HG02981 (cell line): ENCODE measurements around the gene MUC5B.
"Not testable (repeated sequence)": the region's sequence is repeated elsewhere in the genome, so short reads cannot be mapped to it uniquely, and the experiment has no call there.

Experiments used
- ATAC-seq: cut with Tn5 transposase; IDR thresholded peaks from one replicate; pipeline ENCODE4 v1.9.1; 2021; ENCODE audit warnings: mild to moderate bottlenecking, moderate library complexity; ENCODE audit not compliant: unreplicated experiment

Gene MUC5B

DNA sequence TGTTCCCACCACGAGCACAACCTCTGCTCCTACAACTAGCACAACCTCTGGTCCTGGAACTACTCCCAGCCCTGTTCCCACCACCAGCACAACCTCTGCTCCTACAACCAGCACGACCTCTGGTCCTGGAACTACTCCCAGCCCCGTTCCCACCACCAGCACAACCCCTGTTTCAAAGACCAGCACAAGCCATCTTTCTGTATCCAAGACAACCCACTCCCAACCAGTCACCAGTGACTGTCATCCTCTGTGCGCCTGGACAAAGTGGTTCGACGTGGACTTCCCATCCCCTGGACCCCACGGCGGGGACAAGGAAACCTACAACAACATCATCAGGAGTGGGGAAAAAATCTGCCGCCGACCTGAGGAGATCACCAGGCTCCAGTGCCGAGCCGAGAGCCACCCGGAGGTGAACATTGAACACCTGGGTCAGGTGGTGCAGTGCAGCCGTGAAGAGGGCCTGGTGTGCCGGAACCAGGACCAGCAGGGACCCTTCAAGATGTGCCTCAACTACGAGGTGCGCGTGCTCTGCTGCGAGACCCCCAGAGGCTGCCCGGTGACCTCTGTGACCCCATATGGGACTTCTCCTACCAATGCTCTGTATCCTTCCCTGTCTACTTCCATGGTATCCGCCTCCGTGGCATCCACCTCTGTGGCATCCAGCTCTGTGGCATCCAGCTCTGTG, 30.9 kb upstream of the MUC5B start:
- ATAC-seq = not testable (repeated sequence)

DNA sequence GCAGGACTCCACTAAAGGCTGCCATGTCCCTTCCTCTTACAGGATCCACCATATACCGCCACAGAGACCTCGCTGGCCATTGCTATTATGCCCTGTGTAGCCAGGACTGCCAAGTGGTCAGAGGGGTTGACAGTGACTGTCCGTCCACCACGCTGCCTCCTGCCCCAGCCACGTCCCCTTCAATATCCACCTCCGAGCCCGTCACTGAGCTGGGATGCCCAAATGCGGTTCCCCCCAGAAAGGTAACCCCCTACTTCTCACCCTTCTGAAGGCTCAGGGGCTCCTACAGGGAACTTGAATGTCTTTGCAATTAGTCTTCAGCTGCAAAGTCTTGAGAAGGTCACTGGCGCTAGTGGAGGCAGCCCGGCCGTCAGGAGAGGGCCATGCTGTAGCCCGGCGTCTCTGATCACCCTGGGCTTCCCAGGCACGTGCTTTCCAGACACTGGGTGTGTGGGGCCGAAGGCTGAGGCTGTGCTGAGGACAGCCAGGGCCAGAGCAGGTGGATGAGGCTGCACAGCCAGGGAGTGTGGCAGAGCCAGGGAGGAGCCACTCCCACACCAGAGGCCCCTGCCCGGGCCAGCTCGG, 30.0 kb upstream of the MUC5B start:
- no peak for ATAC-seq

DNA sequence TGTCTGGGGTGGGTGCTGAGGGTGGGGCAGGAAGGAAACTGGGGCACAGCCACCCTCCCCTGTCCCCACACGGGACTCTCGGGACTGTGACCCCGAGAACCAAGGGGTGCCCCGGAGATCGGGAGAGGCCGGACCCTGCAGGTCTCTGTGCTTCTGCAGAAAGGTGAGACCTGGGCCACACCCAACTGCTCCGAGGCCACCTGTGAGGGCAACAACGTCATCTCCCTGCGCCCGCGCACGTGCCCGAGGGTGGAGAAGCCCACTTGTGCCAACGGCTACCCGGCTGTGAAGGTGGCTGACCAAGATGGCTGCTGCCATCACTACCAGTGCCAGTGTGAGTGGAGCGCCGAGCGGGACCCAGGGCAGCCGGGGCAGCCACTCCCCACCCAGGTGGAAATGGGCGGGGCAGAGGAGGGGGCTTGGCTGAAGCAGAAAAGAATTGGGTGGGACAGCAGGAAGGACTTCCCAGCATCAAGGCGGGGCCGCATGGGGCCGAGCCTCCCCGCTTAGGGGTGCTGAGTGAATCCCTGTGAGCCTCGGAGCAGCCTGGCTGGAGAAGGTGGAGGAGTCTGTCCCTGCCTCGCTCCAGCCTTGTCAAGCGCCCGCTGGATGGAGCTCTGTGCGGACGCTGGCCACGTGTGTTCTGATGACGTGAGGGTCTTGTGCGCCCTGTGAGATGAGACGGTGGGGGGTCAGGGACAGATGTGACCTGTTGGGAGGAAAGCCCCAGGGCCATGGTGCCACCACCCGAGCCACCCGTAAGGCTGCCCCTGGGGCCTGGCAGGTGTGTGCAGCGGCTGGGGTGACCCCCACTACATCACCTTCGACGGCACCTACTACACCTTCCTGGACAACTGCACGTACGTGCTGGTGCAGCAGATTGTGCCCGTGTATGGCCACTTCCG, 29.3 kb upstream of the MUC5B start:
- ATAC-seq = no peak

DNA sequence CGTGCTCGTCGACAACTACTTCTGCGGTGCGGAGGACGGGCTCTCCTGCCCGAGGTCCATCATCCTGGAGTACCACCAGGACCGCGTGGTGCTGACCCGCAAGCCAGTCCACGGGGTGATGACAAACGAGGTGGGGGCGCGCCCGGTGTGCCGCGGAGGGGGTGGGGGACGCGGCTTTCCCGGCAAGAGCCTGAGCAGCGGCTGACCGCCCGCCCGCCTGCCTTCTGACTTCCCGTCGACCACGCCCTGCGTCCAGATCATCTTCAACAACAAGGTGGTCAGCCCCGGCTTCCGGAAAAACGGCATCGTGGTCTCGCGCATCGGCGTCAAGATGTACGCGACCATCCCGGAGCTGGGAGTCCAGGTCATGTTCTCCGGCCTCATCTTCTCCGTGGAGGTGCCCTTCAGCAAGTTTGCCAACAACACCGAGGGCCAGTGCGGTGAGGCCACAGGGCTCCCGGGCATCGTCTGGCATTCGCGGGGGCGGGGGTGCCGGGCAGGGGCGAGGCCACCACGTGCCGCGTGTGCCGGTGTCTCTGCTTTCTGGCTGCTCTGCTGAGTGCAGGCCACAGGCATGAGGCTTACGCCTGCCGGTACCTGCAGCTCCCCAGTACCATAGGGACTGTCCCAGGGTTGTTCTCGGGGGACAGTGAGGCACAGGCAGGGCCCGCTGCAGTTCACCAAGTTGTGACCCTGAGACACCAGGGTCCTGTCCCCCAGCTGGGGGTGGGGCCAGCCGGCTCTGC, 28.5 kb upstream of the MUC5B start:
- ATAC-seq = no peak

DNA sequence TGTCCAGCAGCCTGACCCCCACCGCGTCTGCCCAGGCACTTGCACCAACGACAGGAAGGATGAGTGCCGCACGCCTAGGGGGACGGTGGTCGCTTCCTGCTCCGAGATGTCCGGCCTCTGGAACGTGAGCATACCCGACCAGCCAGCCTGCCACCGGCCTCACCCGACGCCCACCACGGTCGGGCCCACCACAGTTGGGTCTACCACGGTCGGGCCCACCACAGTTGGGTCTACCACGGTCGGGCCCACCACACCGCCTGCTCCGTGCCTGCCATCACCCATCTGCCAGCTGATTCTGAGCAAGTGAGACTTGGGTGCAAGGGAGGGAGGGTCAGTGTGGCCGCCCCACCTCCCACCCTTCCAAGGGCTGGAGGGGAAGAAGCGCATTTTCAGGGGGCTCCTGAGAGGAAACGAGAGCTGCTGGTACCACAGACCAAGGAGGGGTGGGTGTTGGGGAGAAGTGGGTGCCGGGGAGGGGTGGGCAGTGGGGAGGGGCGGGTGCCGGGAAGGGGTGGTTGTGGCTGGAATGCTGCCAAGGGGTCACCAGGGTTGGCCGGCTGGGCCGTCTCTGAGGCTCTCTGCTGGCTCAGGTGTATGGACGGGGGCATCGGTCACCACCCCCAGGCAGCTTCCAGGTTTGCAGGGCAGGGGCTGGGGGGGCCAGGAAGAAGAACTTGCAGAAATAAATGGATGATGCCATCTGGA, 27.7 kb upstream of the MUC5B start:
- ATAC-seq = no peak

DNA sequence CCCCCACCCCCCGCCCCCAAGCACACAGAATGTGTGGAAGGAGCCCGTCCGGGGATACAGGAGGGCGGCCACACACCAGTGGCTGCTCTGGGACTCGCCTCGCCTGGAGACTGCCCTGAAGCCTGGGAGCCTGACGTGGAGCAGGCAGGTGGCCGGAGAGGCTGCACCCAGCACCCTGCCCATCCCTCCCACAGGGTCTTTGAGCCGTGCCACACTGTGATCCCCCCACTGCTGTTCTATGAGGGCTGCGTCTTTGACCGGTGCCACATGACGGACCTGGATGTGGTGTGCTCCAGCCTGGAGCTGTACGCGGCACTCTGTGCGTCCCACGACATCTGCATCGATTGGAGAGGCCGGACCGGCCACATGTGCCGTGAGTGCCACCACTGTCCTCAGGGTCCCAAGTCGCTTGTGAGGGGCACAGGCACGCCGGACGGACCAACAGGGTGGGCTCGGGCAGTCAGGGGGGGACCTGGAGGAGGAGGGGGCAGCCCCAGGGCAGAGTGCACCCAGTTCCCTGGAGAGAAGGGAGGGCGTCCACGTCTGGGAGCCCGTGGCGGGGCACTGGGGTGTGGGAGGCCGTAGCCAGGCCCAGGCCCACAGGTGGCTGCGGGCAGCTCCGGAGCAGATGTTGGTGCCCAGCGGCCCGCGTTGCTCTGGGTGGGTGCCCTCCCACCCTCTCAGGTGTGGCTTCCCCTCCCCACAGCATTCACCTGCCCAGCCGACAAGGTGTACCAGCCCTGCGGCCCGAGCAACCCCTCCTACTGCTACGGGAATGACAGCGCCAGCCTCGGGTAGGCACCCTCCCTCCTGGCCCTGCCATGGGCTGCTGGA, 27.0 kb upstream of the MUC5B start:
- no peak for ATAC-seq

DNA sequence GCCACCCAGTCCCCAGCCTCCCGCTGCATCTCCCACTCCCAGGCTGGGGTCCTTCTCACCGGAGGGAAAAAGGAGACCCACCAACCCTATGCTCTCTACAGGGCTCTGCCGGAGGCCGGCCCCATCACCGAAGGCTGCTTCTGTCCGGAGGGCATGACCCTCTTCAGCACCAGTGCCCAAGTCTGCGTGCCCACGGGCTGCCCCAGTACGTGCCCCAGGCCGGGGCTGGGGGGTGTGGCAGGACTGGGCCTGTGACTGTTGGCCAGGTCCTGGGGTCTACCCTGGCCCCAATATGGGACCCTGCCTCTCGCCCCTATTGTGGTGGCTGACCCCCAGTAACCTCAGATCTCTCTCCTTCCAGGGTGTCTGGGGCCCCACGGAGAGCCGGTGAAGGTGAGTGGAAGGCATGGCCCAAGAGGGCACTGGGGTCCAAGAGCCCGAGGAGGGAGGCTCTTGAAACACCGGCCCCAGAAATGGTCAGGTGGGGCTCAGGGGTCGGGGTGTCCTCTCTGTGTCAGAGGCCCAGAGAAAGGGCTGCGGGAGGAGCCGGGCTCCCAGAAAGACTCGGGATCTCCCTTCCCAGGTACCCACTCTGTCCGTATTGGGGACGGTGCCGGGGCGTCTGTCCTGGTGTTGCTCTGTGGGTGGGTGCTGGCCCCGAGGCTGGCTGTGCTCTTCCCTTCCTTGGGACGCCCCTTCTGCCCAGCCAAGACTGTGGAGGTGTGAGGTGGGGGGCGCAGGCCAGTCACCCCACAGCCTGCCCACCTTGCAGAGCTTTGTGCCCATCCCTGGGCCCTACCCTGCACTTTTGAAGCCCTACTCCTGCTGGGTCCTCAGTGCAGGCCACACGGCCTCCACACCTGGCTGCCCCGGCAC, 26.1 kb upstream of the MUC5B start:
- no peak for ATAC-seq

DNA sequence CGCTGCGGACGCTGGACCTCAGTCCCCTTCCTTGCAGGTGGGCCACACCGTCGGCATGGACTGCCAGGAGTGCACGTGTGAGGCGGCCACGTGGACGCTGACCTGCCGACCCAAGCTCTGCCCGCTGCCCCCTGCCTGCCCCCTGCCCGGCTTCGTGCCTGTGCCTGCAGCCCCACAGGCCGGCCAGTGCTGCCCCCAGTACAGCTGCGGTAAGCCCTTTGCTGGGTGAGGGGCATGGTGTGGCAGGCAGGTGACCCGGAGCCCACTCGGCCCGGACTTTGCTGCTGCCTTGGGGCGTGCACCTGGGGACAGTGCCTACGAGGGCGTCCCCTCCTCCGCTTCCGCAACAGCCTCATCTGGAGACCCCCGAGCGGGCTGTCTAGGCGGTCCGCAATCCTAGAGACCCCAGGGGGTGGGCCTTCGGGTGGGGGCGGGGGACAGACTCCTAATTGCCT, 25.4 kb upstream of the MUC5B start:
- no peak for ATAC-seq

DNA sequence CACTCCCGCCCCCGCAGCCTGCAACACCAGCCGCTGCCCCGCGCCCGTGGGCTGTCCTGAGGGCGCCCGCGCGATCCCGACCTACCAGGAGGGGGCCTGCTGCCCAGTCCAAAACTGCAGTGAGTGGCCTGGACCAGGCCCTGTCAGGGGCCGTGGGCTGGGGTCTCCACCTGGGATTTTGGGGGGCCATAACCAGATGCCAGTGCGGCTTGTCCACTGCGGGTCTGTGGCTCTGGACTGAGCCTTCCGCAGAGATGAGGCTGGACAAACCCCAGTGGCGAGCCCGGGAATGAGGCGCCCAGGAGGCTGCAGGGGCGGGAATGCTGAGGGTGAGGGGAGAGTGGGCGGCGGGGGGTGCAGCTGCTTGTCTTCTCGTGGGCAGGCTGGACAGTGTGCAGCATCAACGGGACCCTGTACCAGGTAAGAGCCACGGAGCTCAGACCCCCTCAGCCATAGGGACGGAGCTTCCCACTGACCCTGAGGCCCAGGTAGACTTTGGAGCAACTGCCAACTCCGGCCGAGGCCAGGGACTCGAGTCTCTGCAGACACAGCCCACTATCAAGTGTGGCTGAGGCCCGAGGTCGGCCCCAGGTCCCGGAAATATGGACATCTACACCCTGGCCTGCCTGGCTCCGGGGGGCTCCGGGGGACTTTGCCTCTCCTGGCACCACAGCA, 24.8 kb upstream of the MUC5B start:
- ATAC-seq = no peak

DNA sequence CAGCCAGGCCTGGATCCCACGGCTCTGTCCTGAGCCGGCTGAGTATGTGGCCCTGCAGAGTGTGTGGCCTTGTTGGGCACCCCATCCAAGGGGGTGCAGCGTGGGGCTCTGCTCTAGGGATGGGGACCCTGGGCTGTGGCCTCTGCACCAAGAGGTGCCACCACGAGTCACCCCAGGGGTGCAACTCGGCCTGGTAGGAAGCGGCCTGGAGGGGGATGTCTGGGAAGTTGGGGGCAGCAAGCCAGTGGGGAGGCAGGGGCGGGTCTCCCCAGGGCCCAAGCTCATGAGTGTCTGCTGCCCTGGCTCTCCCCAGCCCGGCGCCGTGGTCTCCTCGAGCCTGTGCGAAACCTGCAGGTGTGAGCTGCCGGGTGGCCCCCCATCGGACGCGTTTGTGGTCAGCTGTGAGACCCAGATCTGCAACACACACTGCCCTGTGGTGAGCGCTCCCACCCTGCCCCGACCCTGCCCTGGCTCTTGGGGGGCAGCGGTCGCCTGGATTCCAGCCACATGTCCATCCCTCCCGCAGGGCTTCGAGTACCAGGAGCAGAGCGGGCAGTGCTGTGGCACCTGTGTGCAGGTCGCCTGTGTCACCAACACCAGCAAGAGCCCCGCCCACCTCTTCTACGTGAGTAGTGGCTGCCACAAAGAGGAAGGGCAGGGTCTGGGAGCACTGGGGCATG, 24.2 kb upstream of the MUC5B start:
- ATAC-seq = no peak

DNA sequence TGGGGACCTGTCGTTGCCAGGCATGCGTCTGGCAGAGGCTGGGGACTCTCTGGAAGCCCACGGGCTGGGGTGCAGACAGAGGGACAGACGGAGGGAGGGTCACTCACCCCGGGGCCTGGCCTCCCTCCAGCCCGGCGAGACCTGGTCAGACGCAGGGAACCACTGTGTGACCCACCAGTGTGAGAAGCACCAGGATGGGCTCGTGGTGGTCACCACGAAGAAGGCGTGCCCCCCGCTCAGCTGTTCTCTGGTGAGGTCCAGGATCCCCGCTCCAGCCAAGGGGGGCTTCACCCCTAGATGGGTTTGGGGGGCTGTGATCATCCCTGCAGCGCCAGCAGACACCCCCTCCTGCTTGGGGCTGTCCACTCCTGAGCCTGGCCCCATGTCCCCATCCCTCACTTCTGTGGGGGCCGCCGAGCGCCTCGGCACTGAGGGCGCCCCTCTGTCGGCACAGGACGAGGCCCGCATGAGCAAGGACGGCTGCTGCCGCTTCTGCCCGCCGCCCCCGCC, 23.6 kb upstream of the MUC5B start:
- ATAC-seq = no peak

DNA sequence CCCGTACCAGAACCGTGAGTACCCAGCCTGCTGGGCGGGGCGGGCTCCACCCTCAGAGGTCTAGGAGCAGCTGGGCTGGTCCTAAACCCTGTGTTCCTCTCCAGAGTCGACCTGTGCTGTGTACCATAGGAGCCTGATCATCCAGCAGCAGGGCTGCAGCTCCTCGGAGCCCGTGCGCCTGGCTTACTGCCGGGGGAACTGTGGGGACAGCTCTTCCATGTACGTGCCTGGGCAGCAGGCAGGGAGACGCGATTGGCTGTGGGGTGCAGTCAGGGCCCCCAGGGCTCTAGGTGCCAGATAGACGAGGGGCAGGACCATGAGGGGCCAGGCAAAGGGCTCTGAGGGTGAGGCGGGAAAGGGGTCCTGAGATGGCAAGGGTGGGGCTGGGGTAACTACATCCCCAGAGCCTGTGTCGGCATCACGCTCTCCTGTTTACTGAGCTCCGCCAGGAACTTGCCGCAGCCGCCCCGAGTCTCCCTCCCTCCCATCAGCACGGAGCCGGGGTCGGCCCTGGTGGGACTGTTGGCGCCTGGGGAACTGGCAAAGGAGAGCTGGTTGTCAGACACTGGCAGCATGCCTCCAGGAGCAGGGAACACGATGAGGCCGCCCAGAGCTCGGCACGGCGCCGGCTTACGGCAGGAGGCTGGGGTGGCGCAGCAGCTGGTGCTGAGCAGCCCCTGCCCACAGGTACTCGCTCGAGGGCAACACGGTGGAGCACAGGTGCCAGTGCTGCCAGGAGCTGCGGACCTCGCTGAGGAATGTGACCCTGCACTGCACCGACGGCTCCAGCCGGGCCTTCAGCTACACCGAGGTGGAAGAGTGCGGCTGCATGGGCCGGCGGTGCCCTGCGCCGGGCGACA, 22.9 kb upstream of the MUC5B start:
- no peak for ATAC-seq

DNA sequence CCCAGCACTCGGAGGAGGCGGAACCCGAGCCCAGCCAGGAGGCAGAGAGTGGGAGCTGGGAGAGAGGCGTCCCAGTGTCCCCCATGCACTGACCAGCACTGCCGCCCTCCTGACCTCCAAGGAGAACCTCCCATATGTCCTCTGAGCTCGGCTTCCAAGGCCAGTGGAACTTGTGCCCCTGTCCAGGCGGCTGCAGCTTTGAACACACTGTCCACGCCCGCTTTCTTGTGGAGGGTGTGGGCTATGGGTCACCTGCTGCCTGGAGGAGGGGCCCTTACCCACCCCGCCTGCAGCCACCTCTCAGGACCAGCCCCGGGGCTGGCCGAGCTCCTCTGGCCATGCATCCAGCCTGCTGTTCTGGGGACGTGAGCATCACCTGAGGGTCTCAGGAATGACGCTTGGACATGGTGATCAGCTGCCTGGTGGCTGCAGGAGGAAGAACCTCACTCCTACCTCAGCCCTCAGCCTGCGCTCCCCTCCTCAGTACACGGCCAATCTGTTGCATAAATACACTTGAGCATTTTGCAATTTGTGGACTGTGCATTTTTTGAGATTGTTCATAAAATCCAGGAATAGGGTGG, 22.2 kb upstream of the MUC5B start:
- no peak for ATAC-seq

DNA sequence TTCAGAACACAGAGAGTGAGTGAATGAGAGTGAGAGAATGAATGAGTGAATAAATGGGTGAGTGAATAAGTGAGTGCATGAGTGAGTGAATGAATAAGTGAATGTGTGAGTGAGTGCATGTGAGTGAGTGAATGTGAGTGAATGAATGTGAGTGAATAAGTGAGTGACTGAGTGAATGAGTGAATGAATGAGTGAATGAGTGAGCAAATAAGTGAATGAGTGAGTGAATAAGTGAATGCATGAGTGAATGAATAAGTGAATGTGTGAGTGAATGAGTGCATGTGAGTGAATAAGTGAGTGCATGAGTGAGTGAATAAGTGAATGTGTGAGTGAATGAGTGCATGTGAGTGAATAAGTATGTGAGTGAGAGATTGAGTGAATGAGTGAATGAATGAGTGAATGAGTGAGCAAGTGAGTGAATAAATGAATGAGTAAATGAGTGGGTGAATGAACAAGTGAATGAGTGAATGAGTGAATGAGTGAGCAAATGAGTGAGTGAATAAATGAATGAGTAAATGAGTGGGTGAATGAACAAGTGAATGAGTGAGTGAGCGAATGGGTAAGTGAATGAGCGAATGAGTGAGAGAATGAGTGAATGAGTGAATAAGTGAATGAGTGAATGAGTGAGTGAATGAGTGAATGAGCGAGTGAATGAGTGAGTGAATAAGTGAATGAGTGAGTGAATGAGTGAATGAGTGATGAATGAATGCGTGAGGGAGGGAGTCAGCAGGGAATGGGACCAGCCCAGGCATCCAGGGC, 21.3 kb upstream of the MUC5B start:
- ATAC-seq = no peak

DNA sequence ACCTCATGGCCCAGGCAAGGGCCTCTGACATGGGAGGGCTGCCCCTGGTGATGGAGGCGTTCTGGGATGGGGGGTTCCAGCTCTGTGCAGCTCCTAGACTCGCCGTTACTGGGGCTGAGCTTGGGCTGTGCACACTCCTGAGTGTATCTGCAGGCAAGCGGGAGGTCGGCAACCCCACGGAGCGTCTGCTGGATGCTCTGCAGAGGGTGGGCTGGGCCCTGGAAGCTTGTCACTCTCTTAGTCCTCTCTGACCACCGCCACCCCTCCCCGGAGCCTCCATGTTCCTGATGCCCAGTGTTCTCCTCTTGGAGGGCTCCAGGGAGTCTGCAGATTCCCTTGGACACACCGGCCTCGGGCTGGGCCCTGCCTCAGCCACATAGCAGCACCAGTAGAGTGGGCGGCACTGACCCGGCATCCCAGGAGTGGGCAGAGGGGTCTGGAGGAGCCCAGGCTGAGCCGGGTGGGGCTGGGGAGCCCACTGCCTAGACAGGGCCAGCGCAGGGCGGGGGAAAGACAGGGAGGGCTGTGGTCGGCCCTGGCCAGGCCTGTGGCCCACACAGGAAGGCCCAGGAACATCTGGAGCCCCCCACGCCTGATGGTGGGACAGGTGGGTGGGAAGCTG, 20.6 kb upstream of the MUC5B start:
- ATAC-seq = no peak
